ENCODE results near the gene ENSA. TPM values are rescaled to one million over a fixed set of nuclear protein-coding genes. Genes with fewer than 3 reads are reported as not detected.

ENSA gene
- total and polyA plus RNA-seq, 2 of the 4 experiments (the other 2 are of a cell fraction), result 53.2 to 96.5 TPM

DNA sequence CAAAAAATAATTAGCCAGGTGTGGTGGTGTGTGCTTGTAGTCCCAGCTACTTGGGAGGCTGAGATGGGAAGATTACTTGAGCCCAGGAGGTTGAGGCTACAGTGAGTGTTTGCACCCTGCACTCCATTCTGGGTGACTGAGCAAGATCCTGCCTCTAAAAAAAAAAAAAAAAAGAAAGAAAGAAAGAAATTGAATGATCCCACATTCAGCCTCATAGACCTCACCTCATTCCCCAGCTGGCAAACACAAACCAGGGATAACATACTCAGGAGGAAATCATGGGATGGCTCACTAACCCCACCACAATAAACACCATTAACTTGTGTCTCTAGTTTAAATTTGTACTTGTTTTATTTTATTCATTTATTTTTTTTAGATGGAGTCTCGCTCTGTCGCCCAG is 8.5 kb downstream of the ENSA start:
- POLR2A ChIA-PET (ENCODE audit: unreplicated experiment), result no interaction called here
- Histone ChIP-seq H4K5ac (ENCODE audit: low read depth, low read length) (no peak overlapping the region), H3K9me3 (ENCODE audit: control insufficient read depth, insufficient read depth, low read length) (no peaks in the 10 kb centered on the region), H3K4me2 (ENCODE audit: low read depth, low read length) (no peak overlapping the region), H4K91ac (ENCODE audit: insufficient read depth, low read depth, low read length) (no peak overlapping the region), H2BK20ac (ENCODE audit: low read depth, low read length) (no peak overlapping the region), H3K56ac (ENCODE audit: extremely low read depth, insufficient read depth, low read length) (no peak overlapping the region; the same call in 1 of the 2 replicates), H3K4me3 (ENCODE audit: insufficient read depth, low read depth, low read length) (no peak overlapping the region), H3K4me1 (ENCODE audit: control insufficient read depth, insufficient read depth, low read length) (peaks cover 10% of the 10 kb centered on the region), H3K79me1 (ENCODE audit: low read depth in 1 of 2, low read length in 2 of 2) (peaks cover 13 to 34% of the 10 kb centered on the region in 2 experiments), H3K14ac (replicated peaks; ENCODE audit: low read depth, low read length) (peak overlapping the region; percentile 59; the same call in 1 of the 2 replicates), H3K27me3 (ENCODE audit: control insufficient read depth, insufficient read depth, low read length) (no peaks in the 10 kb centered on the region), H2BK15ac (ENCODE audit: low read depth, low read length) (peak overlapping the region; percentile 57; the same call in 1 of the 3 replicates), H3K36me3 (ENCODE audit: control insufficient read depth, insufficient read depth, low read length) (peaks cover 23% of the 10 kb centered on the region), H3K18ac (ENCODE audit: low read depth, low read length) (no peak overlapping the region), H3K9me1 (ENCODE audit: insufficient read depth, low read length) (no peaks in the 10 kb centered on the region), H2BK120ac (ENCODE audit: low read depth, low read length) (no peak overlapping the region), H2BK5ac (ENCODE audit: low read depth, low read length, poor library complexity, severe bottlenecking) (peak overlapping the region; percentile 15), H3K27ac (ENCODE audit: insufficient read depth, low read length) (no peak overlapping the region), H4K8ac (ENCODE audit: low read depth in 2 of 2, low read length in 2 of 2) (peak overlapping the region in 1 of 2 experiments; percentile 29; a peak in 1 of 4 replicates), H3K23ac (ENCODE audit: low read depth, low read length) (no peak overlapping the region; the same call in 1 of the 2 replicates), H3K4ac (ENCODE audit: low read depth, low read length) (peak overlapping the region; percentile 40), H3K9ac (ENCODE audit: low read depth, low read length) (no peak overlapping the region), H2AFZ (replicated peaks; ENCODE audit: low read length, poor library complexity) (no peak overlapping the region), H2AK5ac (ENCODE audit: low read depth, low read length) (peak overlapping the region; percentile 44; the same call in 1 of the 2 replicates), H4K20me1 (ENCODE audit: insufficient read depth, low read length) (no peaks in the 10 kb centered on the region), H2AK9ac (replicated peaks; ENCODE audit: low read depth, low read length, poor library complexity) (no peak overlapping the region)
- no TSS peak for BruUV-seq (replicated peaks)
- intact Hi-C loops (cut with micrococcal nuclease) (loop anchor here (1.0 to 2.0 kb wide), 4 partner anchors 44 to 192 kb away; partner anchors contain the start of gene TARS2), in situ Hi-C loops (cut with MboI; ENCODE audit: low sequenced_read_pairs) (no loop called here), dilution Hi-C loops (cut with HindIII; ENCODE audit: low sequenced_read_pairs, unreplicated experiment) (no loop called here)
- ATAC-seq (ENCODE audit: low read depth) (no peak), DNase-seq (no peak)
- CTCF ChIA-PET, result interaction anchor here (0.7 to 1.8 kb wide), 4 partner anchors 43 to 348 kb away, joined by 4 to 8 read pairs (median 6); partner anchors contain the start of gene MCL1
- TF ChIP-seq FOS (IDR thresholded peaks at IDR 0.05; ENCODE audit: low read depth, low read length), result no peak
- TF ChIP-seq POLR2A (IDR thresholded peaks at IDR 0.05; ENCODE audit: low read depth, low read length), result no peak
- TF ChIP-seq RAD21 (IDR thresholded peaks at IDR 0.05; ENCODE audit: low read length), result no peak
- no peak for TF ChIP-seq MAFK (IDR thresholded peaks at IDR 0.05; ENCODE audit: low read depth, low read length)
- TF ChIP-seq MAZ (IDR thresholded peaks at IDR 0.05; ENCODE audit: borderline replicate concordance, low read depth, low read length), result no peak
- no peak for TF ChIP-seq BHLHE40 (IDR thresholded peaks at IDR 0.05; ENCODE audit: low read depth, low read length)
- TF ChIP-seq, protein P1, sequence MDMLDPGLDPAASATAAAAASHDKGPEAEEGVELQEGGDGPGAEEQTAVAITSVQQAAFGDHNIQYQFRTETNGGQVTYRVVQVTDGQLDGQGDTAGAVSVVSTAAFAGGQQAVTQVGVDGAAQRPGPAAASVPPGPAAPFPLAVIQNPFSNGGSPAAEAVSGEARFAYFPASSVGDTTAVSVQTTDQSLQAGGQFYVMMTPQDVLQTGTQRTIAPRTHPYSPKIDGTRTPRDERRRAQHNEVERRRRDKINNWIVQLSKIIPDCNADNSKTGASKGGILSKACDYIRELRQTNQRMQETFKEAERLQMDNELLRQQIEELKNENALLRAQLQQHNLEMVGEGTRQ (IDR thresholded peaks at IDR 0.05; ENCODE audit: low read depth, low read length), result no peak
- TF ChIP-seq CEBPB (IDR thresholded peaks at IDR 0.05; ENCODE audit: low read depth, low read length), result no peak
- TF ChIP-seq, protein P2, sequence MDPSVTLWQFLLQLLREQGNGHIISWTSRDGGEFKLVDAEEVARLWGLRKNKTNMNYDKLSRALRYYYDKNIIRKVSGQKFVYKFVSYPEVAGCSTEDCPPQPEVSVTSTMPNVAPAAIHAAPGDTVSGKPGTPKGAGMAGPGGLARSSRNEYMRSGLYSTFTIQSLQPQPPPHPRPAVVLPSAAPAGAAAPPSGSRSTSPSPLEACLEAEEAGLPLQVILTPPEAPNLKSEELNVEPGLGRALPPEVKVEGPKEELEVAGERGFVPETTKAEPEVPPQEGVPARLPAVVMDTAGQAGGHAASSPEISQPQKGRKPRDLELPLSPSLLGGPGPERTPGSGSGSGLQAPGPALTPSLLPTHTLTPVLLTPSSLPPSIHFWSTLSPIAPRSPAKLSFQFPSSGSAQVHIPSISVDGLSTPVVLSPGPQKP (IDR thresholded peaks at IDR 0.05; ENCODE audit: borderline replicate concordance, low read depth, low read length), result no peak
- TF ChIP-seq, protein P3, sequence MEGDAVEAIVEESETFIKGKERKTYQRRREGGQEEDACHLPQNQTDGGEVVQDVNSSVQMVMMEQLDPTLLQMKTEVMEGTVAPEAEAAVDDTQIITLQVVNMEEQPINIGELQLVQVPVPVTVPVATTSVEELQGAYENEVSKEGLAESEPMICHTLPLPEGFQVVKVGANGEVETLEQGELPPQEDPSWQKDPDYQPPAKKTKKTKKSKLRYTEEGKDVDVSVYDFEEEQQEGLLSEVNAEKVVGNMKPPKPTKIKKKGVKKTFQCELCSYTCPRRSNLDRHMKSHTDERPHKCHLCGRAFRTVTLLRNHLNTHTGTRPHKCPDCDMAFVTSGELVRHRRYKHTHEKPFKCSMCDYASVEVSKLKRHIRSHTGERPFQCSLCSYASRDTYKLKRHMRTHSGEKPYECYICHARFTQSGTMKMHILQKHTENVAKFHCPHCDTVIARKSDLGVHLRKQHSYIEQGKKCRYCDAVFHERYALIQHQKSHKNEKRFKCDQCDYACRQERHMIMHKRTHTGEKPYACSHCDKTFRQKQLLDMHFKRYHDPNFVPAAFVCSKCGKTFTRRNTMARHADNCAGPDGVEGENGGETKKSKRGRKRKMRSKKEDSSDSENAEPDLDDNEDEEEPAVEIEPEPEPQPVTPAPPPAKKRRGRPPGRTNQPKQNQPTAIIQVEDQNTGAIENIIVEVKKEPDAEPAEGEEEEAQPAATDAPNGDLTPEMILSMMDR (conservative IDR thresholded peaks at IDR 0.05; ENCODE audit: low read depth, low read length), result no peak
- no peak for TF ChIP-seq RCOR1 (IDR thresholded peaks at IDR 0.05; ENCODE audit: insufficient replicate concordance, low read length)
- WGBS, 2 experiments (ENCODE audit: extremely low coverage in 2 of 2, insufficient read length in 1 of 2), result no CpG with 5 or more reads among the region's 2 CpGs
